Esophagus muscularis mucosa (tissue), 4 donors: ENCODE measurements around the gene STRN3. TPM values are rescaled to one million over a fixed set of nuclear protein-coding genes. Genes with fewer than 3 reads are reported as not detected.

Experiments used
- DNase-seq: peaks from one replicate; pipeline ENCODE4 v3.0.0-alpha.2; 2017; ENCODE audit errors: extremely low spot score
- H3K27ac ChIP-seq, 4 donors: fragments of 200-600 bp; sonication (generic); replicated peaks in 1 of 4; 1 replicate in 3 of 4; 2 replicates in 1 of 4; pipeline ENCODE4 v1.5.1; 2016 to 2019; ENCODE audit warnings: mild to moderate bottlenecking in 1 of 4
- H3K27me3 ChIP-seq, 4 donors: fragments of 200-600 bp; sonication (generic); one replicate each; pipeline versions ENCODE4 v1.5.1 to v1.6.0; 2016 to 2019
- H3K36me3 ChIP-seq, 4 donors: fragments of 200-600 bp; sonication (generic); one replicate each; pipeline ENCODE4 v1.5.1; 2016 to 2019
- H3K4me1 ChIP-seq, 4 donors: fragments of 200-600 bp; sonication (generic); one replicate each; pipeline ENCODE4 v1.5.1; 2016 to 2019
- H3K4me3 ChIP-seq, 4 donors: fragments of 200-600 bp; sonication (generic); 1 replicate in 2 of 4; 2 replicates in 2 of 4; pipeline ENCODE4 v1.5.1; 2016 to 2019; ENCODE audit warnings: mild to moderate bottlenecking in 4 of 4, moderate library complexity in 1 of 4
- H3K9me3 ChIP-seq, 4 donors: fragments of 200-600 bp; sonication (generic); 1 replicate in 3 of 4; 2 replicates in 1 of 4; pipeline ENCODE4 v1.5.1; 2016 to 2019
- EP300 ChIP-seq: sonication (generic); formaldehyde crosslinking; IDR thresholded peaks from one replicate; pipeline ENCODE4 v1.6.1; 2017; ENCODE audit warnings: antibody characterized with exemption
- POLR2A ChIP-seq: fragments of 450-650 bp; IDR thresholded peaks from one replicate; pipeline ENCODE4 v1.6.1; 2017; ENCODE audit warnings: antibody characterized with exemption, moderate library complexity, mild to moderate bottlenecking, low read depth
- POLR2AphosphoS5 ChIP-seq, 2 donors: sonication (generic); formaldehyde crosslinking; IDR thresholded peaks; one replicate each; pipeline ENCODE4 v1.6.1; 2017; ENCODE audit warnings: antibody characterized with exemption in 2 of 2
- WGBS: methylation state at CpG from one replicate; pipeline ENCODE4 v1.1.5; 2018; 5-methylcytosine and 5-hydroxymethylcytosine counted together
- intact Hi-C: fragments of 100-400 bp; cut with DNase I; formaldehyde crosslinking; loops from one replicate; pipeline ENCODE4 v1.15.1; 2023
- small RNA-seq, 3 donors: library from RNA; depleted of rRNA; stranded (forward); fragments of <200 nt; gene quantifications; one replicate each; pipeline ENCODE3, GENCODE V24; 2016
- total RNA-seq, 4 donors: library from RNA; depleted of rRNA; stranded (reverse); fragments of >200 nt; gene quantifications; one replicate each; pipeline versions ENCODE4 v1.1.0 to v1.2.1, GENCODE V29; 2016
- TF ChIP-seq, protein P1 (sequence below), 3 experiments: fragments of 200-600 bp in 2 of 3; fragments of 450-650 bp in 1 of 3; sonication (generic) in 2 of 3; IDR thresholded peaks; one replicate each; pipeline ENCODE4 v1.5.1; 2017 to 2019; ENCODE audit warnings: antibody characterized with exemption in 3 of 3, mild to moderate bottlenecking in 2 of 3, moderate library complexity in 1 of 3

The STRN3 gene
- total RNA-seq, 4 donors from 2014 or later, result 54.5 to 90.1 (median 68.9) TPM

DNA sequence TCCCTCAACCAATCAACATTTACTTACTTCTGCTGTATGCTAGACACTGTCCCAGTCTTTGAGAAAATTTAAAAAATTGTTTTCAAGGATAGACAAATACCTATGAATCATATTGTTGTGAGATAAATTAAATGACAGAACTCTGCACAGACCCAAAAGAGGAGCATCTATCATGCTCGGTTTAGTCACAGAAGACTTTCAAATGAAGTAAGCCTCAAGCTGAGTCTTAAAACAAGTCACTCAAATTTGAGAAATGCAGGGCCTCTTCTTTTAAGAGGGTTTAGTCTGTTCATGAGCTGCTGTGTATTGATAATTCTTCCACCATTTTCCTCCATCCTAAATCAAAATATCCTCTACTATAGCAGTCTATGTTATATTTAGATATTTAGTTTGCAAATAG is 176.2 kb downstream of the STRN3 start:
- 85% methylated on average over 1 of the region's 1 CpG for WGBS
- TF ChIP-seq, protein P1, sequence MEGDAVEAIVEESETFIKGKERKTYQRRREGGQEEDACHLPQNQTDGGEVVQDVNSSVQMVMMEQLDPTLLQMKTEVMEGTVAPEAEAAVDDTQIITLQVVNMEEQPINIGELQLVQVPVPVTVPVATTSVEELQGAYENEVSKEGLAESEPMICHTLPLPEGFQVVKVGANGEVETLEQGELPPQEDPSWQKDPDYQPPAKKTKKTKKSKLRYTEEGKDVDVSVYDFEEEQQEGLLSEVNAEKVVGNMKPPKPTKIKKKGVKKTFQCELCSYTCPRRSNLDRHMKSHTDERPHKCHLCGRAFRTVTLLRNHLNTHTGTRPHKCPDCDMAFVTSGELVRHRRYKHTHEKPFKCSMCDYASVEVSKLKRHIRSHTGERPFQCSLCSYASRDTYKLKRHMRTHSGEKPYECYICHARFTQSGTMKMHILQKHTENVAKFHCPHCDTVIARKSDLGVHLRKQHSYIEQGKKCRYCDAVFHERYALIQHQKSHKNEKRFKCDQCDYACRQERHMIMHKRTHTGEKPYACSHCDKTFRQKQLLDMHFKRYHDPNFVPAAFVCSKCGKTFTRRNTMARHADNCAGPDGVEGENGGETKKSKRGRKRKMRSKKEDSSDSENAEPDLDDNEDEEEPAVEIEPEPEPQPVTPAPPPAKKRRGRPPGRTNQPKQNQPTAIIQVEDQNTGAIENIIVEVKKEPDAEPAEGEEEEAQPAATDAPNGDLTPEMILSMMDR (IDR thresholded peaks at IDR 0.05), result no peak
- no peak for TF ChIP-seq POLR2AphosphoS5 (IDR thresholded peaks at IDR 0.05)
- TF ChIP-seq POLR2A, result no peak
- DNase-seq, result no peak
- Histone ChIP-seq H3K27ac (no peak overlapping the region), H3K4me1 (no peaks in the 10 kb centered on the region), H3K27me3 (peaks cover 0 to 6% (median 0%) of the 10 kb centered on the region in 4 donors), H3K36me3 (no peaks in the 10 kb centered on the region), H3K9me3 (no peaks in the 10 kb centered on the region), H3K4me3 (no peak overlapping the region)
- intact Hi-C loops, result no loop called here

DNA sequence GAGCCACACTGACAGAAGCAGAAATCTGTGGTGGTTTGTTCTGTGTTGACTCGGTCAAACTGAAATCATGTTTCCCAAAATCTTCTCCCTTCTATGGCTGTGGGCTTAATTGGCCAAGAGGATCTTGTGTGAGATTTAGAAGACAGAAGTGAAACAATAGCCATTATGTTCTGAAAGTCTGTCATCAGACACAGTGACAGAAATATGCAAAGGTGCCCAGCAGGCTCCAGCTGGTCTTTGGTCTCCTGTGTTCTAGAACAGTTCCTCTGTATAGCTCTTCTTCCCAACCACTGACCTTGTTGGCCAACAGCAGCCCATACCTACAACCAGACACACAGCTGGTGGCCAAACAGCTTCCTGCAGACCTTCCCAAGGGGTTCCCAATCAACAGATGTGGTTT is 176.8 kb downstream of the STRN3 start:
- WGBS, result 60% methylated on average over 1 of the region's 1 CpG

GRCh38 chr14:30848449-30849240 is 177.5 kb downstream of the STRN3 start:
- 76% methylated on average over 4 of the region's 4 CpGs for WGBS
- Histone ChIP-seq H3K36me3 (no peaks in the 10 kb centered on the region), H3K4me1 (no peaks in the 10 kb centered on the region), H3K27me3 (peaks cover 0 to 6% (median 0%) of the 10 kb centered on the region in 4 donors), H3K4me3 (no peak overlapping the region), H3K9me3 (no peaks in the 10 kb centered on the region), H3K27ac (no peak overlapping the region)
- intact Hi-C loops, result no loop called here
- TF ChIP-seq EP300 (no peak), POLR2A (no peak), POLR2AphosphoS5 (IDR thresholded peaks at IDR 0.05) (no peak)
- TF ChIP-seq, protein P1 (IDR thresholded peaks at IDR 0.05), result no peak
- no peak for DNase-seq

More for the DNA sequence above, 176.8 kb downstream of the STRN3 start:
- intact Hi-C loops, result no loop called here
- Histone ChIP-seq H3K36me3 (no peaks in the 10 kb centered on the region), H3K9me3 (no peaks in the 10 kb centered on the region), H3K4me3 (no peak overlapping the region), H3K27me3 (peaks cover 0 to 6% (median 0%) of the 10 kb centered on the region in 4 donors), H3K27ac (no peak overlapping the region), H3K4me1 (no peaks in the 10 kb centered on the region)
- no peak for DNase-seq
- TF ChIP-seq, protein P1 (IDR thresholded peaks at IDR 0.05), result no peak
- TF ChIP-seq POLR2AphosphoS5 (IDR thresholded peaks at IDR 0.05), result no peak
- TF ChIP-seq POLR2A, result no peak
- TF ChIP-seq EP300, result no peak

Small RNA genes lying within 50 kb of the gene (small RNA-seq; reads per million reads assigned to genes)
- 0 reads per million in 3 donors for gene HIGD1AP17
- gene MIR624, result 0 reads per million in 3 donors

Other genes with a start within 250 kb of the STRN3 start
- gene COCH, start 151.8 kb downstream of the STRN3 start, total RNA-seq, result 1 to 10 TPM in 3 of 4 donors, under 1 TPM in 1; 0.42 to 4.5 (median 3.0) TPM
- 10 to 100 TPM in 2 of 4 donors, 1 to 10 TPM in 2; 5.0 to 12.3 (median 9.3) TPM for gene AP4S1, start 730 bp downstream of the STRN3 start, total RNA-seq
- gene HECTD1, start 181.4 kb upstream of the STRN3 start, total RNA-seq, result 100 to 1,000 TPM; 177 to 224 (median 206) TPM